A549 (cell line): Measurements from ENCODE around the gene STRBP. TPM values are rescaled to one million over a fixed set of nuclear protein-coding genes. Genes with fewer than 3 reads are reported as not detected.
A peak's percentile ranks its signal among the peaks of the same experiment; 100 is the strongest.

ENCODE experiments used
- ATAC-seq, 2 experiments: fragments of 200-7000 bp in 1 of 2; fragments of >200 bp in 1 of 2; cut with Nextera tagmentation in 1 of 2; cut with Tn5 transposase in 1 of 2; 3 replicates each; pipeline versions ENCODE4 v1.8.0 to v1.9.1; 2018 to 2020; ENCODE audit warnings: mild to moderate bottlenecking in 1 of 2, moderate library complexity in 1 of 2
- CTCF ChIA-PET: fragments of 300-600 bp; sonication (Branson Sonifier 250); formaldehyde crosslinking; extraction: SDS; loops from one replicate; lab custom pipeline; 2021; ENCODE audit warnings: antibody characterized with exemption, inconsistent platforms; lab: Yijun Ruan, JAX
- POLR2A ChIA-PET: fragments of 350-600 bp; formaldehyde crosslinking; extraction: SDS; loops from one replicate; lab custom pipeline; 2021; ENCODE audit warnings: antibody characterized with exemption, inconsistent platforms; lab: Yijun Ruan, JAX
- DNase-seq, 2 experiments: peaks; one replicate each; pipeline versions ENCODE4 v3.0.0 to v3.0.0-alpha.2; 2011 to 2016; ENCODE audit warnings: low read depth in 1 of 2, low spot score in 1 of 2
- FAIRE-seq: peaks from 2 replicates; lab custom pipeline; 2011; peaks lifted over from hg19 to GRCh38; lab: Jason Lieb, UNC
- H3K27ac ChIP-seq, 2 experiments: fragments of >200 bp; sonication (Bioruptor Twin); formaldehyde crosslinking; 3 replicates each; pipeline ENCODE4 v1.5.1; 2016 to 2017
- H3K4me1 ChIP-seq: fragments of >200 bp; sonication (Bioruptor Twin); formaldehyde crosslinking; 3 replicates; pipeline ENCODE4 v1.6.1; 2016
- H3K4me2 ChIP-seq: fragments of >200 bp; sonication (Bioruptor Twin); formaldehyde crosslinking; 3 replicates; pipeline ENCODE4 v1.6.1; 2016
- H3K4me3 ChIP-seq: fragments of >200 bp; sonication (Bioruptor Twin); formaldehyde crosslinking; 3 replicates; pipeline ENCODE4 v1.5.1; 2016
- H3K9me3 ChIP-seq: fragments of >200 bp; sonication (Bioruptor Twin); formaldehyde crosslinking; 3 replicates; pipeline ENCODE4 v1.6.1; 2016
- CBX2 ChIP-seq: fragments of 200-600 bp; sonication (generic); IDR thresholded peaks from 2 replicates; pipeline ENCODE4 v1.6.1; 2016; ENCODE audit warnings: low read depth, mild to moderate bottlenecking, borderline replicate concordance
- CBX8 ChIP-seq: fragments of 200-600 bp; sonication (generic); IDR thresholded peaks from 2 replicates; pipeline ENCODE4 v1.6.1; 2016
- CEBPB ChIP-seq, 2 experiments: fragments of >200 bp in 1 of 2; sonication (Bioruptor Twin) in 1 of 2; formaldehyde crosslinking in 1 of 2; IDR thresholded peaks; 2 replicates each; pipeline ENCODE4 v1.6.1; 2012 to 2016
- E2F6 ChIP-seq: IDR thresholded peaks from 2 replicates; pipeline ENCODE4 v1.6.1; 2012; ENCODE audit warnings: low read depth, borderline replicate concordance
- FOXS1 ChIP-seq: fragments of 250-450 bp; sonication (Bioruptor Pico); IDR thresholded peaks from 2 replicates; pipeline ENCODE4 v1.5.0; 2020; ENCODE audit warnings: mild to moderate bottlenecking, moderate library complexity
- HDAC2 ChIP-seq: fragments of 200-600 bp; sonication (generic); IDR thresholded peaks from 2 replicates; pipeline ENCODE4 v1.6.1; 2016
- HEYL ChIP-seq: fragments of 250-450 bp; sonication (Bioruptor Pico); IDR thresholded peaks from 2 replicates; pipeline ENCODE4 v1.8.0; 2021; ENCODE audit warnings: mild to moderate bottlenecking, moderate library complexity
- HOXA7 ChIP-seq: fragments of 250-450 bp; sonication (Bioruptor Pico); IDR thresholded peaks from 2 replicates; pipeline ENCODE4 v1.5.0; 2020; ENCODE audit warnings: mild to moderate bottlenecking, moderate library complexity
- HOXB5 ChIP-seq: fragments of 250-450 bp; sonication (Bioruptor Pico); IDR thresholded peaks from 2 replicates; pipeline ENCODE4 v1.5.0; 2020; ENCODE audit warnings: mild to moderate bottlenecking, moderate library complexity
- JUNB ChIP-seq: fragments of >200 bp; sonication (Bioruptor Twin); formaldehyde crosslinking; IDR thresholded peaks from 2 replicates; pipeline ENCODE4 v1.6.1; 2016
- MAFK ChIP-seq: fragments of 450-650 bp; IDR thresholded peaks from 2 replicates; pipeline ENCODE4 v1.6.1; 2014; ENCODE audit not compliant: partially characterized antibody
- MAZ ChIP-seq: fragments of 150-350 bp; IDR thresholded peaks from 2 replicates; pipeline ENCODE4 v1.6.1; 2014; ENCODE audit warnings: antibody characterized with exemption, low read depth, low read length, borderline replicate concordance
- POLR2A ChIP-seq: IDR thresholded peaks from 2 replicates; pipeline ENCODE4 v1.6.1; 2012; ENCODE audit warnings: mild to moderate bottlenecking, low read length
- TP53 ChIP-seq: fragments of 250-450 bp; sonication (Bioruptor Pico); IDR thresholded peaks from 2 replicates; pipeline ENCODE4 v1.5.0; 2021; ENCODE audit warnings: mild to moderate bottlenecking, moderate library complexity
- ZNF302 ChIP-seq: fragments of 250-450 bp; sonication (Bioruptor Pico); IDR thresholded peaks from 2 replicates; pipeline ENCODE4 v1.9.0; 2021; ENCODE audit warnings: inconsistent platforms, mild to moderate bottlenecking, moderate library complexity
- ZSCAN20 ChIP-seq: fragments of 250-450 bp; sonication (Bioruptor Pico); IDR thresholded peaks from 2 replicates; pipeline ENCODE4 v1.8.0; 2022; ENCODE audit warnings: mild to moderate bottlenecking, moderate library complexity
- WGBS: methylation state at CpG from one replicate; pipeline ENCODE4 v1.1.6; 2017; ENCODE audit errors: missing lambda C conversion rate; 5-methylcytosine and 5-hydroxymethylcytosine counted together
- polyA plus RNA-seq, 4 experiments: library from polyadenylated mRNA; depleted of rRNA in 3 of 4; stranded (reverse); fragments of >200 nt; fragmentation: RNase III in 1 of 4; extraction: RNeasy Plus Mini Kit Qiagen cat#74134 plus additional on column Dnase treatment in 1 of 4; gene quantifications; 2 replicates in 3 of 4; 3 replicates in 1 of 4; pipeline ENCODE4 v1.2.3, GENCODE V29; 2011 to 2017

The STRBP gene
- polyA plus RNA-seq, 2 of the 4 experiments (the other 2 are of a cell fraction): 20.4 to 34.0 TPM

- CTCF ChIA-PET: interaction anchor here (0.8 kb wide), 1 partner anchor 14 kb away, joined by 3 read pairs; no protein-coding TSS in a partner anchor
- Histone ChIP-seq H3K4me1 (no peaks in the 10 kb centered on the region), H3K4me2 (no peak overlapping the region)
- WGBS: 6% methylated on average over 3 of the region's 3 CpGs
- no peak for TF ChIP-seq CBX8
- TF ChIP-seq, all 56 proteins: peak for 0
- Histone ChIP-seq H3K27ac (no peak overlapping the region), H3K4me3 (no peak overlapping the region), H3K9me3 (no peaks in the 10 kb centered on the region)
- POLR2A ChIA-PET: no interaction called here
- ATAC-seq (no peak), FAIRE-seq (no peak), DNase-seq (no peak)
Measured at GRCh38 chr9:123290764-123291163, 22.4 kb upstream of the STRBP start.

- CTCF ChIA-PET: interaction anchor here (0.6 to 1.3 kb wide), 5 partner anchors 9 to 1165 kb away, joined by 3 to 4 read pairs (median 3); no protein-coding TSS in a partner anchor
Measured at GRCh38 chr9:123287639-123288038, 19.3 kb upstream of the STRBP start.

GRCh38 chr9:123286324-123286723 is 17.9 kb upstream of the STRBP start:
- DNase-seq (no peak), ATAC-seq (no peak), FAIRE-seq (no peak)
- no peak overlapping the region for H3K4me2 ChIP-seq
- TF ChIP-seq CBX2 (no peak), HOXA7 (CRISPR knock-in tag) (no peak), ZNF302 (CRISPR knock-in tag) (no peak), MAZ (no peak)
- peaks cover 17% of the 10 kb centered on the region for H3K4me1 ChIP-seq
- ChIA-PET POLR2A (no interaction called here), CTCF (interaction anchor here (1.0 to 1.3 kb wide), 2 partner anchors 33 to 1163 kb away, joined by 3 to 4 read pairs; no protein-coding TSS in a partner anchor)
- WGBS: 76% methylated on average over 1 of the region's 1 CpG
- H3K27ac ChIP-seq: no peak overlapping the region
- no peak overlapping the region for H3K4me3 ChIP-seq
- no peaks in the 10 kb centered on the region for H3K9me3 ChIP-seq

More at GRCh38 chr9:123287639-123288038, 19.3 kb upstream of the STRBP start:
- no peak overlapping the region for H3K4me3 ChIP-seq
- 44% methylated on average over 3 of the region's 3 CpGs for WGBS
- no peaks in the 10 kb centered on the region for H3K9me3 ChIP-seq
- TF ChIP-seq POLR2A: no peak
- no peak for TF ChIP-seq HEYL (CRISPR knock-in tag)
- H3K4me1 ChIP-seq: peaks cover 6% of the 10 kb centered on the region; the same call in 1 of the 3 replicates
- no peak overlapping the region for H3K27ac ChIP-seq
- POLR2A ChIA-PET: no interaction called here
- ATAC-seq: no peak
- no peak for DNase-seq
- FAIRE-seq: no peak
- no peak overlapping the region for H3K4me2 ChIP-seq

- Histone ChIP-seq H3K4me1 (peaks cover 17% of the 10 kb centered on the region), H3K4me3 (no peak overlapping the region), H3K27ac (no peak overlapping the region)
- POLR2A ChIA-PET: no interaction called here
- 76% methylated on average over 7 of the region's 7 CpGs for WGBS
- TF ChIP-seq HDAC2 (no peak), ZNF302 (CRISPR knock-in tag) (no peak), FOXS1 (CRISPR knock-in tag) (no peak), TP53 (no peak), ZSCAN20 (CRISPR knock-in tag) (no peak), CEBPB (IDR thresholded peaks at IDR 0.05) (no peak), JUNB (no peak), HOXB5 (CRISPR knock-in tag) (no peak)
- TF ChIP-seq, all 56 proteins: peak for 0
- ATAC-seq: no peak
- no peaks in the 10 kb centered on the region for H3K9me3 ChIP-seq
- no peak for DNase-seq
- CTCF ChIA-PET: no interaction called here
- no peak overlapping the region for H3K4me2 ChIP-seq
- no peak for FAIRE-seq
Measured at GRCh38 chr9:123284656-123285055, 16.3 kb upstream of the STRBP start.

GRCh38 chr9:123283455-123283854 is 15.1 kb upstream of the STRBP start:
- peaks cover 17% of the 10 kb centered on the region for H3K4me1 ChIP-seq
- ATAC-seq (no peak), DNase-seq (no peak), FAIRE-seq (no peak)
- no peak overlapping the region for H3K4me3 ChIP-seq
- ChIA-PET POLR2A (no interaction called here), CTCF (no interaction called here)
- H3K9me3 ChIP-seq: peaks cover 5% of the 10 kb centered on the region; the same call in 1 of the 3 replicates
- H3K27ac ChIP-seq: no peak overlapping the region
- no peak for TF ChIP-seq HOXA7 (CRISPR knock-in tag)
- no peak for TF ChIP-seq E2F6
- TF ChIP-seq MAFK: peak; percentile 42
- no peak overlapping the region for H3K4me2 ChIP-seq
- WGBS: 83% methylated on average over 3 of the region's 3 CpGs
